ENCODE results near the gene AFF1.

DNA sequence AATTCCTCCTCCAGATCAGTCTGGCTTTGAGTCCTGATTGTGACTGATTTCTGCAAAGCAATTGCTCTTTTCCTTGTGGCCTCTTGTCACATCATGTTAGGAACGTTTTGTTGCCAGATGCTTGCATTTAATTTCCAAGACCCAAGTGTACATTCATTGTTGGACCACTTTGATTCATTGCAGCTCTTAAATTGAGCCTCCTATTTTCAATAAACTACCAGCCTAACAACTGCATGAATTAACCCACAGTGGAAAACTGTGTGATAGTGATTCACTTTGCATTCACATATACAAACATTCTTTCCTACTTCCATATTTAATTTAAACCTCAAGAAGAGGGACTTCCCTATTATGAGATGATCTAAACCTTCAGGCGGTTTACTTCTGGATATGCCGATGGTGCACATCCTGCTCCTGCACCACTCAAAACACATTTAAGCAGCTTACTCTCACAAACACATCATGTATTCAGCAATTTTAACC is 118.4 kb downstream of the AFF1 start:
- TF ChIP-seq POLR2A (IDR thresholded peaks at IDR 0.05; ENCODE audit: low read length) (no peak), GATA1 (IDR thresholded peaks at IDR 0.05; ENCODE audit: low read depth, low read length) (no peak)

Measured in erythroblast (primary cell).